Measurements from ENCODE around the gene AGO4. TPM values are rescaled to one million over a fixed set of nuclear protein-coding genes. Genes with fewer than 3 reads are reported as not detected.

AGO4 gene
- total RNA-seq, 1 experiment from 2014 or later, result 8.1 TPM

- no peaks in the 10 kb centered on the region for H3K9me3 ChIP-seq
- Mint-ChIP-seq H3K27me3 (ENCODE audit: insufficient read depth, unreplicated experiment) (no peaks in the 10 kb centered on the region), H3K36me3 (ENCODE audit: insufficient read depth, unreplicated experiment) (peaks cover 7% of the 10 kb centered on the region), H3K4me1 (ENCODE audit: low read depth, unreplicated experiment) (no peaks in the 10 kb centered on the region), H3K9me3 (ENCODE audit: unreplicated experiment) (no peaks in the 10 kb centered on the region), H3K4me3 (ENCODE audit: unreplicated experiment) (no peak overlapping the region), H3K27ac (ENCODE audit: unreplicated experiment) (no peak overlapping the region)
- POLR2A ChIA-PET, result no interaction called here
- TF ChIP-seq CTCF (IDR thresholded peaks at IDR 0.05; ENCODE audit: insufficient read depth in 1 of 2, low read depth in 1 of 2, low read length in 1 of 2, severe bottlenecking in 1 of 2, unreplicated experiment in 1 of 2), result no peak
- intact Hi-C loops (cut with micrococcal nuclease; ENCODE audit: unreplicated experiment), result no loop called here
- no peaks in the 10 kb centered on the region for H3K4me1 ChIP-seq
- no peak for DNase-seq
- CTCF ChIA-PET, result no interaction called here
- no peaks in the 10 kb centered on the region for H3K36me3 ChIP-seq (ENCODE audit: control insufficient read depth, insufficient read depth, low read length)
- H3K4me3 ChIP-seq (ENCODE audit: low read depth, low read length), result no peak overlapping the region
- no peaks in the 10 kb centered on the region for H3K27me3 ChIP-seq (replicated peaks; ENCODE audit: control insufficient read depth, insufficient read depth, low read length)
- no TSS peak for BruUV-seq (replicated peaks)
Observed at GRCh38 chr1:35847935-35848565, 40.2 kb downstream of the AGO4 start.

DNA sequence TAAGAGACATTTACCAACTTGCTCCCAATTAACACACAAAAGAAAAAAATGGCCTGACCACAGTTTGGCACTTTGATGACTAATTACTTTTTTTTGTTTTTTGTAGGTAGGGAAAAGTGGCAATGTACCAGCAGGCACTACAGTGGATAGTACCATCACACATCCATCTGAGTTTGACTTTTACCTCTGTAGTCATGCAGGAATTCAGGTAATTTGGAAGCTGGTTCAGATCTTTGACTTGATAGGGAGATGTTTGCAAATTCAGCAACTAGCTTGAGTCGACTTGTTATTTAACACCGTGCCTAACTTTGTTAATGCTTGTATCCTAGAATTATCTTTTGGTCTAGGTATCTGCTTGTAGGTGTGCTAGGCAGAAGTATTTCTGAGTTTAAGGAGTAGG lies 42.2 kb downstream of the AGO4 start:
- no peak for DNase-seq
- intact Hi-C loops (cut with micrococcal nuclease; ENCODE audit: unreplicated experiment), result no loop called here
- Mint-ChIP-seq H3K9me3 (ENCODE audit: unreplicated experiment) (no peaks in the 10 kb centered on the region), H3K27me3 (ENCODE audit: insufficient read depth, unreplicated experiment) (no peaks in the 10 kb centered on the region), H3K4me3 (ENCODE audit: unreplicated experiment) (no peak overlapping the region), H3K27ac (ENCODE audit: unreplicated experiment) (no peak overlapping the region), H3K36me3 (ENCODE audit: insufficient read depth, unreplicated experiment) (no peaks in the 10 kb centered on the region), H3K4me1 (ENCODE audit: low read depth, unreplicated experiment) (no peaks in the 10 kb centered on the region)
- Histone ChIP-seq H3K4me1 (no peaks in the 10 kb centered on the region), H3K9me3 (no peaks in the 10 kb centered on the region), H3K4me3 (ENCODE audit: low read depth, low read length) (no peak overlapping the region), H3K27me3 (replicated peaks; ENCODE audit: control insufficient read depth, insufficient read depth, low read length) (no peaks in the 10 kb centered on the region), H3K36me3 (ENCODE audit: control insufficient read depth, insufficient read depth, low read length) (no peaks in the 10 kb centered on the region)
- no TSS peak for BruUV-seq (replicated peaks)
- TF ChIP-seq CTCF (IDR thresholded peaks at IDR 0.05; ENCODE audit: insufficient read depth in 1 of 2, low read depth in 1 of 2, low read length in 1 of 2, severe bottlenecking in 1 of 2, unreplicated experiment in 1 of 2), result no peak
- ChIA-PET CTCF (no interaction called here), POLR2A (no interaction called here)

GRCh38 chr1:35850716-35851115 lies 42.9 kb downstream of the AGO4 start:
- no peak for TF ChIP-seq CTCF (IDR thresholded peaks at IDR 0.05; ENCODE audit: insufficient read depth in 1 of 2, low read depth in 1 of 2, low read length in 1 of 2, severe bottlenecking in 1 of 2, unreplicated experiment in 1 of 2)
- ChIA-PET CTCF (no interaction called here), POLR2A (no interaction called here)
- BruUV-seq (replicated peaks), result no TSS peak
- intact Hi-C loops (cut with micrococcal nuclease; ENCODE audit: unreplicated experiment), result no loop called here
- H3K27me3 ChIP-seq (replicated peaks; ENCODE audit: control insufficient read depth, insufficient read depth, low read length), result no peaks in the 10 kb centered on the region
- no peaks in the 10 kb centered on the region for H3K36me3 ChIP-seq (ENCODE audit: control insufficient read depth, insufficient read depth, low read length)
- Mint-ChIP-seq H3K4me3 (ENCODE audit: unreplicated experiment) (no peak overlapping the region), H3K4me1 (ENCODE audit: low read depth, unreplicated experiment) (no peaks in the 10 kb centered on the region), H3K36me3 (ENCODE audit: insufficient read depth, unreplicated experiment) (no peaks in the 10 kb centered on the region), H3K27me3 (ENCODE audit: insufficient read depth, unreplicated experiment) (no peaks in the 10 kb centered on the region), H3K27ac (ENCODE audit: unreplicated experiment) (no peak overlapping the region), H3K9me3 (ENCODE audit: unreplicated experiment) (no peaks in the 10 kb centered on the region)
- no peak overlapping the region for H3K4me3 ChIP-seq (ENCODE audit: low read depth, low read length)
- DNase-seq, result no peak
- no peaks in the 10 kb centered on the region for H3K9me3 ChIP-seq
- no peaks in the 10 kb centered on the region for H3K4me1 ChIP-seq
